ENCODE measurements around the gene EPM2AIP1.

Gene EPM2AIP1

GRCh38 chr3:36981006-36981405 lies 11.9 kb downstream of the EPM2AIP1 start:
- TF ChIP-seq CTCF (IDR thresholded peaks at IDR 0.05; ENCODE audit: borderline replicate concordance, insufficient read depth, low read depth, low read length): no peak

GRCh38 chr3:36973139-36973538 lies 19.8 kb downstream of the EPM2AIP1 start:
- H3K4me3 ChIP-seq (ENCODE audit: low read depth, low read length): no peak overlapping the region
- no peak for TF ChIP-seq CTCF (IDR thresholded peaks at IDR 0.05; ENCODE audit: borderline replicate concordance, insufficient read depth, low read depth, low read length)

More at GRCh38 chr3:36981006-36981405, 11.9 kb downstream of the EPM2AIP1 start:
- H3K4me3 ChIP-seq (ENCODE audit: low read depth, low read length): no peak overlapping the region

GRCh38 chr3:36972163-36972562 lies 20.8 kb downstream of the EPM2AIP1 start:
- no peak overlapping the region for H3K4me3 ChIP-seq (ENCODE audit: low read depth, low read length)
- TF ChIP-seq CTCF (IDR thresholded peaks at IDR 0.05; ENCODE audit: borderline replicate concordance, insufficient read depth, low read depth, low read length): no peak

GRCh38 chr3:36969540-36970432 lies 23.1 kb downstream of the EPM2AIP1 start:
- no peak for TF ChIP-seq CTCF (IDR thresholded peaks at IDR 0.05; ENCODE audit: borderline replicate concordance, insufficient read depth, low read depth, low read length)
- no peak overlapping the region for H3K4me3 ChIP-seq (ENCODE audit: low read depth, low read length)

GRCh38 chr3:36969085-36969484 lies 23.8 kb downstream of the EPM2AIP1 start:
- no peak for TF ChIP-seq CTCF (IDR thresholded peaks at IDR 0.05; ENCODE audit: borderline replicate concordance, insufficient read depth, low read depth, low read length)
- H3K4me3 ChIP-seq (ENCODE audit: low read depth, low read length): no peak overlapping the region

- no peak for TF ChIP-seq CTCF (IDR thresholded peaks at IDR 0.05; ENCODE audit: borderline replicate concordance, insufficient read depth, low read depth, low read length)
- H3K4me3 ChIP-seq (ENCODE audit: low read depth, low read length): no peak overlapping the region
Measured at GRCh38 chr3:36965440-36965839, 27.5 kb downstream of the EPM2AIP1 start.

GRCh38 chr3:36964817-36965216 lies 28.1 kb downstream of the EPM2AIP1 start:
- H3K4me3 ChIP-seq (ENCODE audit: low read depth, low read length): no peak overlapping the region
- no peak for TF ChIP-seq CTCF (IDR thresholded peaks at IDR 0.05; ENCODE audit: borderline replicate concordance, insufficient read depth, low read depth, low read length)

Measured in GM12875 (cell line).